Skin of body (tissue), 2 donors: ENCODE measurements around the gene EPHA10. TPM values are rescaled to one million over a fixed set of nuclear protein-coding genes. Genes with fewer than 3 reads are reported as not detected.

ENCODE experiments used
- DNase-seq: peaks from one replicate; lab custom pipeline; 2025; lab: John Stamatoyannopoulos, UW
- total RNA-seq: library from RNA; depleted of rRNA; stranded (reverse); fragments of >200 nt; gene quantifications from one replicate; pipeline ENCODE4 v1.2.3, GENCODE V29; 2014

EPHA10 gene
- 0.49 TPM for total RNA-seq

DNA sequence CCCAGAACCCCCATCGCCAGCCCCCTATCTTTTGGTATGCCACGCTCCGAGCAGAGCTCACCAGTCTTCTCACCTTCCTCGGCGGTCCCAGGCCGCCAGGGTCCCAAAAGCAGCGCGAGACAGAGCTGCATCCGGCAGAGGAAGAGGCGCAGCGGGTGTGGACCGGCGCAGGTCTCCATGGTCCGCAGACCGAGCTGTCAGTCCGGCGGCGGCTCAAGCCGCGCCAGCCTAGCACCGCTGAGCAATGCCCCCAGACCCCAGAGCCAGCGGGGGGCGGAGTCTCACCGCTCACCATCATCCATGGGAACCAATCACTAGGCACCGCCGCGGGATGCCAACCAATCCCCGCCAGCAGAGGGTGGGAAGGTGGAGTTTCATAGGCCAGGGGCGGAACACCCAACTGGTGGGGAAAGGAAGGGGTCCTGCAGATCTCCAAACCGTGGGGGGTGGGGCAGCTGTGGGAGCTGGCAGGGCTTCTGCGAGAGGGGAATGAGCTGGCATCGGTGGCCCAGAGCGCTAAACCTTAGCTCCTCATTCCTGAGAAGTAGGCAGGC, at the start of gene EPHA10:
Gene EPHA10 (minus strand): TSS at position 233 of the 554 bp plus-strand sequence. CDS start 54 bp downstream, at position 179.
- DNase-seq, result no peak

DNA sequence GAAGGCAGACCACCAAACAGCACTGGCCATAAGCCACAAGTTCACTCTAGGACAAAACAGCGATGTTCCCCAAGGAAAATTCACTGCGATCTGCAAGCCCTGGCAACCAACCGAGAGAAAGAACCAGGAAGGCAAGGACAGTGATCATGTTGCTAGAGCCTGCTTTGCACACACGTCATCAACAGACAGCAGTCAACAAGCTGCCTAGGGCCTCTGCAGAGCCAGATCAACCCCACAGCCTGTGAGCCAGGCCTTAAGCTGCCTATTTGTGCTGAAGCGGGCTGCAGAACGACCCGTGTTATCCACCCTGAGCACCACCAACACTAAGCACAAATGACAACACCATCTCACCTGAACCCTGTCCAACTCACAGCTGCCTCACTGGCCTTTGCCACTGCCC, 49.3 kb upstream of the EPHA10 start:
- peak; percentile 89 for DNase-seq

DNA sequence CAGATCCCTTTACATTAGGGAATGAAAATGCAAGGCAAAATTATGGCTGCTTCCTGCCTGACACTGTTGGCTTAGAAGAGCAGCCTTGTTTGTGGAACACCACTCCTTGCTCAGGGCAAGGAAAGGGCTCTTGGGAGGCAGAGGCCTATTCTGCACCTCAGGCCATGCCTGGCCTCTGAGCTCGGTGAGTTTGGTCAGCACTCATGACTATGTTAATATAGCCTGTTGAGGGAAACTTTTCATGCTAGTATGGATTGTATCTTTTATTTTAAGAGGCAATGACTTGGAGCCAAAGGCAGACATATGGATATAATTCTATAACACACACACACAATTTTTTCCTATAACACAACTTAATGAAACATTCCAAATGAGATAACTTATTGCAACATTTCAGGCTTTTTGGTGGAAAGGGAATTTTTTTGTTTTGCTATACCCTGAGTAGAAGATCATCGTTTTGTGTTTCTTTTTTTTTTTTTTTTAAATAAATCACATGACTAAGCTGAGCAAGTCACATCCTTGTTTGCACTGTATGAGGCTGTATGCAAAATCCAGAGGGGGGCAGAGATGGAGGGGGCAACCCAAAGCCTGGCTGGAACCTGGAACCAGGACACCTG, 48.7 kb upstream of the EPHA10 start:
- DNase-seq, result peak; percentile 86

GRCh38 chr1:37811027-37811655, 46.2 kb upstream of the EPHA10 start:
- DNase-seq, result peak; percentile 58

- no peak for DNase-seq
Measured at GRCh38 chr1:37809942-37810341, 45.0 kb upstream of the EPHA10 start.

- peak; percentile 31 for DNase-seq
Measured at GRCh38 chr1:37808369-37809319, 43.7 kb upstream of the EPHA10 start.

GRCh38 chr1:37807555-37808368, 42.8 kb upstream of the EPHA10 start, which contains the start of the genes C1orf122 and YRDC:
Gene C1orf122, plus strand, starts transcription at chr1:37807790. Its CDS starts 615 bp downstream, at chr1:37808405.
Gene YRDC, minus strand, starts transcription at chr1:37808208. Its CDS starts 28 bp downstream, at chr1:37808180.
- peak; percentile 86 for DNase-seq

DNA sequence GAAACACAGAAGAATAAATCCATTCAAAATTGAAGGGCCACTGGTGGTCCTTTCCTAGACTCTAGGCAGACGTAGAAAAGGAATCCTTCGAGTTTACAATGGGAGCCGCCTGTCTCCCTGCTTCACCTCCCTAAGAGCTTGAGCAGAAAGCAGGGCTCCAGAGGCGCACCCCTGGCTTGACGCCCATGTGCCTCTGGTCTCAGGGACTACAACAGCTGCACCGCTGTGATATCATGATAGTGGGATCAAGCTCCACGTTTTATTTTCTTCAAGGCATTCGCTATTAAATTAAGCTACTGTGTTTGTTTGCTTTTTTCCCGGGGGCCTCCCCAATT, 42.3 kb upstream of the EPHA10 start:
- DNase-seq, result no peak

GRCh38 chr1:37802439-37802838, 37.5 kb upstream of the EPHA10 start:
- no peak for DNase-seq

DNA sequence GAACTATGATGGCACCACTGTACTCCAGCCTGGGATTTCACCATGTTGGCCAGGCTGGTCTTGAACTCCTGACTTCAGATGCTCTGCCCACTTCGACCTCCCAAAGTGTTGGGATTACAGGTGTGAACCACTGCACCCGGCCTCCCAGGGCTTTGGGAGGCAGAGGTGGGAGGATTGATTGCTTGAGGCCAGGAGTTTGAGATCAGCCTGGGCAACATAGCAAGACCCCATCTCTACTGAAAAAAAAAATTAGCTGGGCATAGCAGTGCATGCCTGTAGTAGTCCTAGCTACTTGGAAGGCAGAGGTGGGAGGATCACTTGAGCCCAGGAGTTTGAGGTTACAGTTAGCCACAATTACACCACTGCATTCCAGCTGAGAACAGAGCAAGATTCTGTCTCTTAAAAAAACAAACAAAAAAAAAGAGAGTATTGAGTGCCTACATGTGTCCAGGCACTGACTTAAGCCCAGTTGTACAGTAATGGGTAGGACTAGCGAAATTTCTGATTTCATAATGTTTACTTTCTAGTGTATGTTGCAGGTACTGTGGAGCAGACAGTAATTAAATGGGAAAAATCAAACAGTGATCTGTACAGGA, 32.9 kb upstream of the EPHA10 start:
- no peak for DNase-seq

DNA sequence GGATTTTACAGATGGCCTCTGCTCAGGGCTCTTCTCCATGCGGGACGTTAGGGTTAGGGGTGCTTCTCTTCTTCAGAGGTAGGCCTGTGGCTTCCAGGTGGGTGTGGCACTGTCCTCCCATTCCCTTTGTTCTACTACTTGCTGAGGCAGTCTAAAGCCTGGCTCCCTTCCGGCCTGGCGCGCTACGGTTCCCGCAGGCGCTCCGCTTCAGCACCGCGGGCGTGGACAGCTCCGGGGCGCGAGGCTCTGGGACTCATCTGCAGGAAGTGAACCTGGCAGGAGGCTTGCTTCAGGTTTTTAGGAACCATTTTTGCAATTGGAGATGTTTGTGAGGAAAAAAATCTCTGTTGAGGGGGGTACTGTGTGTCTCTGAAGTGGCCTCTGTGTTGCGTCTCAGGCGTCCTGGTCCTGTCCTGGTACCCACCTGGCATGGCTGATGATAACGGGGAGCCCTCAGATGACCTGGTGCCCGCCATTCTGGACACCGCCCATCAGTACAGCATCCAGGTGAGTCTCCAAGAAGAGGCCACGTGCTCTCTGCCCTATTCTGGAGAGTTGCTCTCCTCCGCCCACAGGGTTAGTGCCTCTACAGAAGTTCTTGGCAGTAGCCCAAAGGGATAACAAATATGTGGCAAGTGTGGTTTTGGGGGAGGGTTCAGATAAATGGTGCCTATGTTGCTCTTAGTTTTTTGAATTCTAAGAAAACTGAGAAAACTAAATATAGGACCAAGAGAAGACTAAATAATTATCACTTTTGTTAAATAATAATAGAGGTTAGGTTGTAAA, 30.6 kb upstream of the EPHA10 start:
- DNase-seq, result peak; percentile 21

DNA sequence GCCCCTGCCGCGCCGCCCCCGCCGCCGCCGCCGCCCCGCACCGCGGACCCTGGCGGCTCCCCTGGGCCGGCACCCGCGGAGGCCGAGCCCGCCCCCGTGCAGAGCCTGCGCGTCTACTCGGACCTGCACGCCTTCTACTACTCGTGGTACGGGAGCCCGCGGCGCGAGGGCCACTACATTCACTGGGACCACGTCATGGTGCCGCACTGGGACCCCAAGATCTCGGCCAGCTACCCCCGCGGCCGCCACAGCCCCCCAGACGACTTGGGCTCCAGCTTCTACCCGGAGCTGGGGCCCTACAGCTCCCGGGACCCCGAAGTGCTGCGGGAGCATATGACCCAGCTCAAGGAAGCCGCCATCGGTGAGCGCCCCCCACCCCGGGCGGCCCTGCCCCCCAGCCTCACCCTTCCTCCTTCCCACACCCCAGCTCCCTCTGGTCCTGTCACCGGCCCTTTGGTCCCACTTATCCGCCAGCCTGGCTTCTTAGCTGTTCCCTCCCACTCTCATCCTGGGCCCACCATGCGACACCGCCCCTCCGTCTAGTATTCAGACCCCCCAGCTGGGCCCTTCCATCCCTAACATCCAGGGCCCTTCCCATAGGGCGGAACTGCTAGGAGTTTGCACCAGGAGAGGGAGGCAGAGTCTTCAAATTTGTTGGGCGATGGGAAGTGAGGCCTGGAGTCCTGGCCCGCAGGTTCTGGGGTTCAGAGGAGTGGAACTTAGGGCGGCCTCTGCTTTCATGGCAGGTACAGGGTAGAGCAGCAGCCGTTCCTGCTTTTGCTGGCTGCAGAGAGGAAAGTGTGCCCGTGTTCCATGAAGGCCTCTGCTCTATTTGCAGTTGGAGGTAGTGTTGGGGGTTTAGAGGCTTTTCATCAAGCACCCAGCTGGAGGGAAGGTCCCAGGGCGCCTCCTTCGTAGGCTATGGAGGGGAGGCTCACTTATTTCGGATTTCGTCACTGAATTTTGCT, 29.7 kb upstream of the EPHA10 start:
- DNase-seq, result no peak

DNA sequence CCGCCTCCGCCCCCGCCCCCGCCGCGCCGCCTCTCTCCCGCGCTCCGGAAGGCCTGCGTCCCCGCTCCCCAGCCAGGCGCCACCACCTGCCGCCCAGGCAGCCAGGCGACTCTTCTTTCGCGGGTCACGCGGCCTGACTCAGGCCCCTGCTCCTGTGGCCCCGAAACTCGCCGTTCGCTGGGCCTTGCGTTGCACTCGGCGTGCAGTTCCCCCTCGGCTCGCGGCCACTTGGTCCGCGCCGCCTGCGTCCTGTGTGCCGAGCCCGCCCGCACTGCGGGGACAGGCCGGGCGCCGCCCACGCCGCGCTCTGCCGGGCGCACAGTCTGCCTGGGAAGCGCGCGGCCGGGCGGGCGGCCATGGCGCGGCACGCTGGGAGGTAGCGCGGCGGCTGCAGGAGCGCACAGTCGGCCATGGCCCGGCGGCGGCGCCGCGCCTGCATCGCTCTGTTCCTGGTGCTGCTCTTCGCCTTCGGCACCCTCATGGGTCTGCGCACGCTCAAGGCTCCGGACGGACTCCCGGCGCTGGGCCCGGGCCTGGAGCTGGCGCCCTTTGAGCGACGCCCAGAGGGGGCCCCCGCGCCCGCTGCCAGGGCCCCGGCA, 29.0 kb upstream of the EPHA10 start, which contains the start of gene MANEAL:
Gene MANEAL (plus strand): TSS at position 75 of the 599 bp plus-strand sequence. CDS start 336 bp downstream, at position 411.
- DNase-seq, result no peak

- no peak for DNase-seq
Measured at GRCh38 chr1:37792943-37793686, 28.2 kb upstream of the EPHA10 start.

DNA sequence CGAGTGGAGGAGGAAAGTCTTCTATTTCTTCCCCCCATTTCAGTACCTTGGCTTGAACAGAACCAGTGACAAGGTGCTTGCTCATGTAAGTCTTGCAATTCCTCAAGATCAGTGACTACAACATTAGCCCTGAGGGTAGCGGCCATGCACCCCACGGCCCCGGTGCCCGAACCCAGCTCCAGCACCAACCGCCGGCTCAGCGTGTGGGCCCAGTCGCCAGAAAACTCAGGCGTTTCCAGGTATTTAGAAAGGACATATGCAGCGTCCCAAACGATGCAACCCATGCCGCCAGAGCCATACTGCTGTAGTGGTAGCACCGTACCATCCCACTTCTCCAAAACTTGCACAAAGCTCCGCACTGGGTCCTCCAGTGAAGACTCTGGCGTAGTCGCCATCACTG, 17.6 kb upstream of the EPHA10 start:
- DNase-seq, result no peak

- DNase-seq, result no peak
Measured at GRCh38 chr1:37778654-37779053, 13.7 kb upstream of the EPHA10 start.

GRCh38 chr1:37776946-37777516, 12.1 kb upstream of the EPHA10 start:
- no peak for DNase-seq
